Testis (tissue), 3 donors: ENCODE measurements around the gene PALM. TPM values are rescaled to one million over a fixed set of nuclear protein-coding genes. Genes with fewer than 3 reads are reported as not detected.

Experiments
- DNase-seq: peaks from one replicate; pipeline ENCODE4 v3.0.0-alpha.2; 2019
- H3K27ac ChIP-seq, 2 donors: fragments of 200-600 bp; sonication (generic); one replicate each; pipeline ENCODE4 v1.5.1; 2019
- H3K27me3 ChIP-seq: fragments of 200-600 bp; sonication (generic); one replicate; pipeline ENCODE4 v1.5.1; 2019
- H3K36me3 ChIP-seq: fragments of 200-600 bp; sonication (generic); one replicate; pipeline ENCODE4 v1.5.1; 2017; ENCODE audit warnings: low read depth; ENCODE audit errors: missing control alignments
- H3K4me1 ChIP-seq: fragments of 200-600 bp; sonication (generic); one replicate; pipeline ENCODE4 v1.5.1; 2019
- H3K4me3 ChIP-seq, 2 donors: fragments of 200-600 bp; sonication (generic); one replicate each; pipeline ENCODE4 v1.5.1; 2017 to 2019
- H3K9me3 ChIP-seq: fragments of 200-600 bp; sonication (generic); one replicate; pipeline ENCODE4 v1.5.1; 2017
- CTCF ChIP-seq, 3 experiments: fragments of 450-650 bp in 2 of 3; fragments of 200-600 bp in 1 of 3; sonication (generic) in 1 of 3; IDR thresholded peaks; one replicate each; pipeline ENCODE4 v1.5.1; 2016 to 2019; ENCODE audit warnings: antibody characterized with exemption in 3 of 3, mild to moderate bottlenecking in 2 of 3, moderate library complexity in 1 of 3
- POLR2A ChIP-seq: fragments of 450-650 bp; IDR thresholded peaks from one replicate; pipeline ENCODE4 v1.6.1; 2017; ENCODE audit warnings: antibody characterized with exemption, mild to moderate bottlenecking, moderate library complexity
- WGBS, 2 donors: methylation state at CpG; one replicate each; pipeline ENCODE4 v1.1.5; 2018; 5-methylcytosine and 5-hydroxymethylcytosine counted together
- intact Hi-C: fragments of 100-400 bp; cut with DNase I; formaldehyde crosslinking; loops from one replicate; pipeline ENCODE4 v1.15.1; 2023; ENCODE audit warnings: low total_unique reads
- polyA plus RNA-seq: library from polyadenylated mRNA; stranded (reverse); fragments of 350-450 nt; fragmentation: Illumina TruSeq; extraction: RNeasy Lipid Tissue Mini Kit (QIAGEN cat#74804); gene quantifications from one replicate; pipeline ENCODE4 v1.2.3, GENCODE V29; 2014; ENCODE audit warnings: low read depth, low replicate concordance; ENCODE audit not compliant: insufficient read depth
- total RNA-seq, 2 donors: library from RNA; depleted of rRNA; stranded (reverse); fragments of >200 nt; gene quantifications; one replicate each; pipeline ENCODE4 v1.2.3, GENCODE V29; 2016

Gene PALM
- total and polyA plus RNA-seq, 3 donors from 2014 or later = 35.5 to 47.8 (median 46.4) TPM

DNA sequence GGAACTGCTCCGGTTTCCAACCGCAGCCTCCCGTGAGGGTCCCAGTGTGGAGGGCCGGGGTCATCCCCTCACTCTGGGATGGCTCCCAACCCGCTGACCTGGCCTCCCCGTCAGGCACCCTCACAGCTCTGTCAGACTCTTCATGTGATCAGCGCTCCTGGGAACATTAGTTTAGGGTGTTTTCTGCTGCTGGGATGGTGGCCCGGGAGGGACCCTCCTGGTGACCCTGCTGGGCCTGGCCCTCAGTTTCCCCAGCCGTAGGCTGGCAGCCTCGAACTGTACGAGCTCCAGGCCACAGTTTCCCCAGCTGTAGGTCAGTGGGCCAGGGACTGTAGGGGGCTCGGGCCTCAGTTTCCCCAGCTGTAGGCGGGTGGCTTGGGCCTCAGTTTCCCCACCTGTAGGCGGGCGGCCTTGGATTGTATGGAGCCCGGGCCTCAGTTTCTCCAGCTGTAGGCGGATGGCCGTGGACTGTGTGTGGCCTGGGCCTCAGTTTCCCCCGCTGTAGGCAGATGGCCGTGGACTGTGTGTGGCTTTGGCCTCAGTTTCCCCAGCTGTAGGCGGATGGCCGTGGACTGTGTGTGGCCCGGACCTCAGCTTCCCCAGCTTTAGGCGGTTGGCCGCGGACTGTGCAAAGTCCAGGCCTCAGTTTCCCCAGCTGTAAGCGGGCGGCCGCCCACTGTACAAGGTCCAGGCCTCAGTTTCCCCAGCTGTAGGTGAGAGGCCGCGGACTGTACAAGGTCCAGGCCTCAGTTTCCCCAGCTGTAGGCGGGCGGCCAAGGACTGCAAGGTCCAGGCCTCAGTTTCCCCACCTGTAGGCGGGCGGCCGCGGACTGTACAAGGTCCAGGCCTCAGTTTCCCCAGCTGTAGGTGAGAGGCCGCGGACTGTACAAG, 87.2 kb downstream of the PALM start:
- TF ChIP-seq CTCF (IDR thresholded peaks at IDR 0.05) = no peak
- no peak for TF ChIP-seq POLR2A
- Histone ChIP-seq H3K36me3 (no peaks in the 10 kb centered on the region), H3K9me3 (no peaks in the 10 kb centered on the region), H3K27ac (peak overlapping the region; percentile 82 to 90), H3K4me1 (peaks cover 34% of the 10 kb centered on the region), H3K27me3 (no peaks in the 10 kb centered on the region), H3K4me3 (peak overlapping the region; percentile 64 to 100)
- DNase-seq = no peak
- intact Hi-C loops = no loop called here
- 68 to 70% methylated on average over 16 to 39 of the region's 39 CpGs for WGBS, 2 donors

DNA sequence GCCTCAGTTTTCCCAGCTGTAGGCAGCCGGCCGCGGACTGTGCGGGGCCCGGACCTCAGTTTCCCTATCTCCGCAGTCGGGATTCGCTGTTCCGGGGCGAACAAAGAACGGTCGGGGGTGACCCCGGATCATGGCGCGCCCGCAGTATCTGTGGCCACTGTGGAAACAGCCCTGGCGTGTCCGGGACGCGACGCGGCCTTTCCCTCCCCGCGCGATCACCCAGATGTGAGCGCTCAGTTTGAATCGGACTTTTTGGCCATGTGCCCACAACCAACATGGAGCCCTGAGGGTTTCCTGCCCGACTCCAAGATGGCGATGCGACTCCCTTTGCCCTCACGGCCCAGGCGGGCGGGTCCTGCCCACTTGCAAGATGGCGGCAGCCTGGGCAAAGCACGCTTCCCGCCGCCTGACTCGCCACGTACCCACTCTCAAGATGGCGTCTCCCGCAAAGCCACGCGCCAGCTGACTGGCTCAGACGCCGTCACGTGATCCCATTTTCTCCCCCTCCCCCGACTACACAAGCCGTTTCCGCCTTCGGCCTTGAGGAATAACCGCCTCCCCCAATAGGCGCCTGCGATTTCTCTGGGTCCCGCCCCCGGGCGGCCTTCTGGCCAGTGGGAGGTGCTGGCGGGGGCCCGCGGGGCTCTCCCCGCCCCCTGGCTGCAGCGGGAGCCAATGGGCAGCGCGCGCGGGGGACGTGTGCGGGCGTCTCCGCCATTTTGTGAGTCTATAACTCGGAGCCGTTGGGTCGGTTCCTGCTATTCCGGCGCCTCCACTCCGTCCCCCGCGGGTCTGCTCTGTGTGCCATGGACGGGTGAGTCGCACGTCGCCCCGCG, 88.2 kb downstream of the PALM start, which contains the start of gene PTBP1:
PTBP1 (plus strand) TSS at position 761 of the 836 bp plus-strand sequence; CDS start at position 807, 46 bp downstream.
- Histone ChIP-seq H3K27me3 (no peaks in the 10 kb centered on the region), H3K27ac (peak within 1 kb of the TSS; percentile 82 to 99), H3K9me3 (no peaks in the 10 kb centered on the region), H3K4me1 (peaks cover 44% of the 10 kb centered on the region), H3K36me3 (no peaks in the 10 kb centered on the region), H3K4me3 (peak within 1 kb of the TSS; percentile 96 to 100)
- 0 to 1% methylated on average over 3 to 59 of the region's 83 CpGs for WGBS, 2 donors
- TF ChIP-seq POLR2A (no peak), CTCF (IDR thresholded peaks at IDR 0.05) (peak in 1 of 3 experiments; percentile 41)
- peak; percentile 100 for DNase-seq
- intact Hi-C loops = no loop called here

Other genes with a start within 250 kb of the PALM start
- 10 to 100 TPM; 57.8 to 67.3 TPM for gene SHC2, start 247.9 kb upstream of the PALM start, total RNA-seq
- gene SHC2, start 247.9 kb upstream of the PALM start, polyA plus RNA-seq = 26.7 TPM
- gene MADCAM1, start 212.4 kb upstream of the PALM start, total RNA-seq = 1 to 10 TPM; 2.2 to 2.3 TPM
- gene MADCAM1, start 212.4 kb upstream of the PALM start, polyA plus RNA-seq = 1.6 TPM
- 100 to 1,000 TPM in 1 of 2 donors, 10 to 100 TPM in 1; 98.5 to 104 TPM for gene TPGS1, start 201.4 kb upstream of the PALM start, total RNA-seq
- gene TPGS1, start 201.4 kb upstream of the PALM start, polyA plus RNA-seq = 5.4 TPM
- 100 to 1,000 TPM; 205 to 249 TPM for gene CDC34, start 177.2 kb upstream of the PALM start, total RNA-seq
- gene CDC34, start 177.2 kb upstream of the PALM start, polyA plus RNA-seq = 149 TPM
- 1 to 10 TPM in 1 of 2 donors, under 1 TPM in 1; 0.31 to 1.4 TPM for gene GZMM, start 164.9 kb upstream of the PALM start, total RNA-seq
- gene GZMM, start 164.9 kb upstream of the PALM start, polyA plus RNA-seq = 2.2 TPM
- 1,000 to 10,000 TPM; 1,391 to 1,458 TPM for gene BSG, start 136.3 kb upstream of the PALM start, total RNA-seq
- gene BSG, start 136.3 kb upstream of the PALM start, polyA plus RNA-seq = 870 TPM
- gene HCN2, start 119.1 kb upstream of the PALM start, total RNA-seq = 10 to 100 TPM in 1 of 2 donors, 1 to 10 TPM in 1; 6.6 to 12.4 TPM
- gene HCN2, start 119.1 kb upstream of the PALM start, polyA plus RNA-seq = 5.5 TPM
- 100 to 1,000 TPM; 116 to 137 TPM for gene POLRMT, start 75.4 kb upstream of the PALM start, total RNA-seq
- 178 TPM for gene POLRMT, start 75.4 kb upstream of the PALM start, polyA plus RNA-seq
- gene FGF22, start 69.1 kb upstream of the PALM start, total RNA-seq = 1 to 10 TPM; 1.8 to 3.1 TPM
- gene FGF22, start 69.1 kb upstream of the PALM start, polyA plus RNA-seq = 2.6 TPM
- gene RNF126, start 45.7 kb upstream of the PALM start, total RNA-seq = 100 to 1,000 TPM; 148 to 158 TPM
- 107 TPM for gene RNF126, start 45.7 kb upstream of the PALM start, polyA plus RNA-seq
- 100 to 1,000 TPM; 343 to 397 TPM for gene FSTL3, start 32.5 kb upstream of the PALM start, total RNA-seq
- gene FSTL3, start 32.5 kb upstream of the PALM start, polyA plus RNA-seq = 98.6 TPM
- not detected for gene PRSS57, start 13.5 kb upstream of the PALM start, total RNA-seq
- gene PRSS57, start 13.5 kb upstream of the PALM start, polyA plus RNA-seq = not detected
- 1 to 10 TPM; 1.1 to 3.1 TPM for gene MISP, start 42.2 kb downstream of the PALM start, total RNA-seq
- gene MISP, start 42.2 kb downstream of the PALM start, polyA plus RNA-seq = 1.1 TPM
- gene PTBP1, start 88.5 kb downstream of the PALM start, total RNA-seq = 100 to 1,000 TPM; 168 to 196 TPM
- gene PTBP1, start 88.5 kb downstream of the PALM start, polyA plus RNA-seq = 116 TPM
- 10 to 100 TPM; 16.9 to 20.1 TPM for gene PLPPR3, start 113.0 kb downstream of the PALM start, total RNA-seq
- gene PLPPR3, start 113.0 kb downstream of the PALM start, polyA plus RNA-seq = 2.7 TPM
- 1 to 10 TPM; 5.4 to 5.8 TPM for gene AZU1, start 118.9 kb downstream of the PALM start, total RNA-seq
- 1.4 TPM for gene AZU1, start 118.9 kb downstream of the PALM start, polyA plus RNA-seq
- gene PRTN3, start 132.1 kb downstream of the PALM start, total RNA-seq = 1 to 10 TPM; 1.0 to 1.8 TPM
- gene PRTN3, start 132.1 kb downstream of the PALM start, polyA plus RNA-seq = not detected
- under 1 TPM in 1 of 2 donors, not detected in 1; 0.74 TPM for gene ELANE, start 143.4 kb downstream of the PALM start, total RNA-seq
- gene ELANE, start 143.4 kb downstream of the PALM start, polyA plus RNA-seq = 0.50 TPM
- gene CFD, start 150.7 kb downstream of the PALM start, total RNA-seq = 100 to 1,000 TPM in 1 of 2 donors, 10 to 100 TPM in 1; 83.1 to 185 TPM
- gene CFD, start 150.7 kb downstream of the PALM start, polyA plus RNA-seq = 84.3 TPM
- gene MED16, start 184.3 kb downstream of the PALM start, total RNA-seq = 100 to 1,000 TPM in 1 of 2 donors, 10 to 100 TPM in 1; 94.7 to 124 TPM
- 50.7 TPM for gene MED16, start 184.3 kb downstream of the PALM start, polyA plus RNA-seq
- not detected for gene RNU6-9, start 184.5 kb downstream of the PALM start, total RNA-seq
- gene RNU6-9, start 184.5 kb downstream of the PALM start, polyA plus RNA-seq = not detected
- gene R3HDM4, start 204.3 kb downstream of the PALM start, total RNA-seq = 10 to 100 TPM; 24.6 to 30.1 TPM
- gene R3HDM4, start 204.3 kb downstream of the PALM start, polyA plus RNA-seq = 19.2 TPM
- gene KISS1R, start 208.4 kb downstream of the PALM start, total RNA-seq = not detected
- not detected for gene KISS1R, start 208.4 kb downstream of the PALM start, polyA plus RNA-seq
- gene ARID3A, start 217.1 kb downstream of the PALM start, total RNA-seq = 10 to 100 TPM; 15.3 to 26.5 TPM
- gene ARID3A, start 217.1 kb downstream of the PALM start, polyA plus RNA-seq = 38.2 TPM